WTC11 (cell line): Measurements from ENCODE around the gene MTA1. TPM values are rescaled to one million over a fixed set of nuclear protein-coding genes. Genes with fewer than 3 reads are reported as not detected.

ENCODE experiments used
- ATAC-seq: fragments of 200-7000 bp; cut with Tn5 transposase; 2 replicates; pipeline ENCODE4 v1.10.0; 2021; ENCODE audit warnings: mild to moderate bottlenecking, moderate library complexity
- CTCF ChIA-PET: fragments of 300-600 bp; sonication (Branson Sonifier 250); formaldehyde crosslinking; loops from one replicate; lab custom pipeline; 2021; ENCODE audit warnings: antibody characterized with exemption; lab: Charles Lee
- POLR2A ChIA-PET: fragments of 350-600 bp; sonication (Branson Sonifier 250); formaldehyde crosslinking; loops from one replicate; lab custom pipeline; 2021; ENCODE audit warnings: antibody characterized with exemption; lab: Charles Lee
- DNase-seq: peaks from one replicate; pipeline ENCODE4 v3.0.0; 2021; ENCODE audit warnings: low spot score
- H3K27ac Mint-ChIP-seq: 2 replicates; pipeline ENCODE4 v1.8.0; 2021; ENCODE audit warnings: mixed read lengths
- H3K27me3 Mint-ChIP-seq: 2 replicates; pipeline ENCODE4 v1.8.0; 2021; ENCODE audit warnings: low read depth, mild to moderate bottlenecking, moderate library complexity, mixed read lengths
- H3K36me3 Mint-ChIP-seq: 2 replicates; pipeline ENCODE4 v1.8.0; 2021; ENCODE audit warnings: mixed read lengths
- H3K4me1 Mint-ChIP-seq: 2 replicates; pipeline ENCODE4 v1.8.0; 2022; ENCODE audit warnings: mixed read lengths
- H3K4me3 Mint-ChIP-seq: 2 replicates; pipeline ENCODE4 v1.8.0; 2021; ENCODE audit warnings: mild to moderate bottlenecking, moderate library complexity, mixed read lengths
- H3K9me3 Mint-ChIP-seq: 2 replicates; pipeline ENCODE4 v1.8.0; 2021; ENCODE audit warnings: mixed read lengths
- ELF4 ChIP-seq: sonication (generic); formaldehyde crosslinking; IDR thresholded peaks from 2 replicates; pipeline ENCODE4 v1.8.1; 2022; ENCODE audit warnings: low read depth, mild to moderate bottlenecking, moderate library complexity, missing genetic modification reagents
- FOXJ3 ChIP-seq: sonication (generic); formaldehyde crosslinking; IDR thresholded peaks from 2 replicates; pipeline ENCODE4 v1.9.0; 2021; ENCODE audit warnings: missing genetic modification reagents, mild to moderate bottlenecking, borderline replicate concordance
- GRHL2 ChIP-seq: fragments of 250-450 bp; sonication (Bioruptor Pico); IDR thresholded peaks from 2 replicates; pipeline ENCODE4 v1.8.0; 2022; ENCODE audit warnings: mild to moderate bottlenecking, moderate library complexity; ENCODE audit not compliant: insufficient replicate concordance, severe bottlenecking
- JAZF1 ChIP-seq: fragments of 250-450 bp; sonication (Bioruptor Pico); IDR thresholded peaks from 2 replicates; pipeline ENCODE4 v1.9.0; 2021; ENCODE audit warnings: moderate library complexity, mild to moderate bottlenecking, inconsistent platforms
- JUN ChIP-seq: sonication (generic); formaldehyde crosslinking; IDR thresholded peaks from 2 replicates; pipeline ENCODE4 v1.8.0; 2023; ENCODE audit warnings: mild to moderate bottlenecking, missing genetic modification reagents
- RELA ChIP-seq: sonication (generic); formaldehyde crosslinking; IDR thresholded peaks from 2 replicates; pipeline ENCODE4 v1.8.1; 2022; ENCODE audit warnings: missing genetic modification reagents, mild to moderate bottlenecking, borderline replicate concordance
- TEAD4 ChIP-seq: sonication (generic); formaldehyde crosslinking; IDR thresholded peaks from 2 replicates; pipeline ENCODE4 v1.8.0; 2022; ENCODE audit warnings: mild to moderate bottlenecking, missing genetic modification reagents
- ZNF317 ChIP-seq: sonication (generic); formaldehyde crosslinking; IDR thresholded peaks from 2 replicates; pipeline ENCODE4 v1.8.1; 2023; ENCODE audit warnings: low read depth, mild to moderate bottlenecking, moderate library complexity, missing genetic modification reagents, borderline replicate concordance
- total RNA-seq: library from RNA; stranded (reverse); gene quantifications from 3 replicates; pipeline ENCODE4 v1.2.3, GENCODE V29; 2021
- TF ChIP-seq, protein P1 (sequence below): sonication (generic); formaldehyde crosslinking; IDR thresholded peaks from 2 replicates; pipeline ENCODE4 v1.8.0; 2023; ENCODE audit warnings: missing genetic modification reagents, mild to moderate bottlenecking, borderline replicate concordance
- TF ChIP-seq, protein P2 (sequence below): sonication (generic); formaldehyde crosslinking; IDR thresholded peaks from 2 replicates; pipeline ENCODE4 v1.8.1; 2023; ENCODE audit warnings: mild to moderate bottlenecking, missing genetic modification reagents, moderate library complexity
- TF ChIP-seq, protein P3 (sequence below): fragments of 200-600 bp; IDR thresholded peaks from 2 replicates; pipeline ENCODE4 v1.8.0; 2022; ENCODE audit warnings: antibody characterized with exemption
- TF ChIP-seq, protein P4 (sequence below): sonication (generic); formaldehyde crosslinking; IDR thresholded peaks from 2 replicates; pipeline ENCODE4 v1.8.1; 2023; ENCODE audit warnings: mild to moderate bottlenecking, missing genetic modification reagents

MTA1 gene
- total RNA-seq, 1 experiment from 2014 or later: 279 TPM

DNA sequence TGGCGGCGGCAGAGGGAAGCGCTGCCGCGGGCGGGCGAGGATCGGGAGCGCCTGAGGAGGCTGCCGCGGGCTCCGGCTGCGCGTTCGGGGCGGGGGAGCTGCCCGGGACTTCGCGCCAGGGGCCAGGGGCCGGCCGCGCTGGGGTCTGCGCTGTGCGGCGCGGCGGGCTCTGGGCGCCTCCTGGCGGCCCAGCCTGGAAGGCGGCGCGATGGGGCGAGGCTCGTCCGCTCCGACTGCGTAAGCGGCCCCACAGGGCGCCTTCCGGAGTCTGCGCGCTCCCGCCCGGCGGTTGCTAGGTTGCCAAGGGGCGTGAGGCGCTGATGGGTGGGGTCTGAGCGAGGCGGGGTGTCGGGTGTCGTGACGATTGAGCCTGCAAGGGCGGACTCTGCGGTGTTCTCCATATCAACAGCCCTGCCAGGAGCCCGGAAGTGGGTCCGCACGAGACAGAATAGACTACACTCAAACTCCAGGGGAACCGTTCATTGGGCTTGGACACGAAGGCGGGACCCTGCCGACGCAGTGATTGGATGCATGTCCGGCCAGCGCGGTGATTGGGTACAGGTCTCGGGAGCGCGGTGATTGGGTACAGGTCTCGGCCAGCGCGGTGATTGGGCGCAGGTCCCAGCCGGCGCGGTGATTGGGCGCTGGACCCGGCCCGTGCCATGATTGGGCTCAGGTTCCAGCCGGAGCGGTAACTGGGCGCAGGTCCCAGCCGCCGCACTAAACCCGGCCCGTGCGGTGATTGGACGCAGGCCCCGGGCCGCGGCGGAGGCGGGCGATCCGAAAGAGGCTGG, 71.1 kb downstream of the MTA1 start, which contains the start of gene TEDC1 (continued):
- TF ChIP-seq, protein P1, sequence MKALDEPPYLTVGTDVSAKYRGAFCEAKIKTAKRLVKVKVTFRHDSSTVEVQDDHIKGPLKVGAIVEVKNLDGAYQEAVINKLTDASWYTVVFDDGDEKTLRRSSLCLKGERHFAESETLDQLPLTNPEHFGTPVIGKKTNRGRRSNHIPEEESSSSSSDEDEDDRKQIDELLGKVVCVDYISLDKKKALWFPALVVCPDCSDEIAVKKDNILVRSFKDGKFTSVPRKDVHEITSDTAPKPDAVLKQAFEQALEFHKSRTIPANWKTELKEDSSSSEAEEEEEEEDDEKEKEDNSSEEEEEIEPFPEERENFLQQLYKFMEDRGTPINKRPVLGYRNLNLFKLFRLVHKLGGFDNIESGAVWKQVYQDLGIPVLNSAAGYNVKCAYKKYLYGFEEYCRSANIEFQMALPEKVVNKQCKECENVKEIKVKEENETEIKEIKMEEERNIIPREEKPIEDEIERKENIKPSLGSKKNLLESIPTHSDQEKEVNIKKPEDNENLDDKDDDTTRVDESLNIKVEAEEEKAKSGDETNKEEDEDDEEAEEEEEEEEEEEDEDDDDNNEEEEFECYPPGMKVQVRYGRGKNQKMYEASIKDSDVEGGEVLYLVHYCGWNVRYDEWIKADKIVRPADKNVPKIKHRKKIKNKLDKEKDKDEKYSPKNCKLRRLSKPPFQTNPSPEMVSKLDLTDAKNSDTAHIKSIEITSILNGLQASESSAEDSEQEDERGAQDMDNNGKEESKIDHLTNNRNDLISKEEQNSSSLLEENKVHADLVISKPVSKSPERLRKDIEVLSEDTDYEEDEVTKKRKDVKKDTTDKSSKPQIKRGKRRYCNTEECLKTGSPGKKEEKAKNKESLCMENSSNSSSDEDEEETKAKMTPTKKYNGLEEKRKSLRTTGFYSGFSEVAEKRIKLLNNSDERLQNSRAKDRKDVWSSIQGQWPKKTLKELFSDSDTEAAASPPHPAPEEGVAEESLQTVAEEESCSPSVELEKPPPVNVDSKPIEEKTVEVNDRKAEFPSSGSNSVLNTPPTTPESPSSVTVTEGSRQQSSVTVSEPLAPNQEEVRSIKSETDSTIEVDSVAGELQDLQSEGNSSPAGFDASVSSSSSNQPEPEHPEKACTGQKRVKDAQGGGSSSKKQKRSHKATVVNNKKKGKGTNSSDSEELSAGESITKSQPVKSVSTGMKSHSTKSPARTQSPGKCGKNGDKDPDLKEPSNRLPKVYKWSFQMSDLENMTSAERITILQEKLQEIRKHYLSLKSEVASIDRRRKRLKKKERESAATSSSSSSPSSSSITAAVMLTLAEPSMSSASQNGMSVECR (CRISPR knock-in tag): 0 out of 2 replicates have a peak, but pooled peaks have one; percentile 56
- TF ChIP-seq FOXJ3 (CRISPR knock-in tag): no peak
- TF ChIP-seq, protein P2, sequence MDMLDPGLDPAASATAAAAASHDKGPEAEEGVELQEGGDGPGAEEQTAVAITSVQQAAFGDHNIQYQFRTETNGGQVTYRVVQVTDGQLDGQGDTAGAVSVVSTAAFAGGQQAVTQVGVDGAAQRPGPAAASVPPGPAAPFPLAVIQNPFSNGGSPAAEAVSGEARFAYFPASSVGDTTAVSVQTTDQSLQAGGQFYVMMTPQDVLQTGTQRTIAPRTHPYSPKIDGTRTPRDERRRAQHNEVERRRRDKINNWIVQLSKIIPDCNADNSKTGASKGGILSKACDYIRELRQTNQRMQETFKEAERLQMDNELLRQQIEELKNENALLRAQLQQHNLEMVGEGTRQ (CRISPR knock-in tag): no peak; the same call in 1 of the 2 replicates
- TF ChIP-seq, protein P3, sequence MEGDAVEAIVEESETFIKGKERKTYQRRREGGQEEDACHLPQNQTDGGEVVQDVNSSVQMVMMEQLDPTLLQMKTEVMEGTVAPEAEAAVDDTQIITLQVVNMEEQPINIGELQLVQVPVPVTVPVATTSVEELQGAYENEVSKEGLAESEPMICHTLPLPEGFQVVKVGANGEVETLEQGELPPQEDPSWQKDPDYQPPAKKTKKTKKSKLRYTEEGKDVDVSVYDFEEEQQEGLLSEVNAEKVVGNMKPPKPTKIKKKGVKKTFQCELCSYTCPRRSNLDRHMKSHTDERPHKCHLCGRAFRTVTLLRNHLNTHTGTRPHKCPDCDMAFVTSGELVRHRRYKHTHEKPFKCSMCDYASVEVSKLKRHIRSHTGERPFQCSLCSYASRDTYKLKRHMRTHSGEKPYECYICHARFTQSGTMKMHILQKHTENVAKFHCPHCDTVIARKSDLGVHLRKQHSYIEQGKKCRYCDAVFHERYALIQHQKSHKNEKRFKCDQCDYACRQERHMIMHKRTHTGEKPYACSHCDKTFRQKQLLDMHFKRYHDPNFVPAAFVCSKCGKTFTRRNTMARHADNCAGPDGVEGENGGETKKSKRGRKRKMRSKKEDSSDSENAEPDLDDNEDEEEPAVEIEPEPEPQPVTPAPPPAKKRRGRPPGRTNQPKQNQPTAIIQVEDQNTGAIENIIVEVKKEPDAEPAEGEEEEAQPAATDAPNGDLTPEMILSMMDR: peak; percentile 52; the same call in 1 of the 2 replicates
- TF ChIP-seq GRHL2 (CRISPR knock-in tag): no peak
- TF ChIP-seq ZNF317 (CRISPR knock-in tag): no peak; the same call in 1 of the 2 replicates
- TF ChIP-seq TEAD4: no peak; the same call in 1 of the 2 replicates
- TF ChIP-seq JAZF1 (CRISPR knock-in tag): no peak
- no peak for TF ChIP-seq RELA (CRISPR knock-in tag)
- no peak for TF ChIP-seq JUN (CRISPR knock-in tag)

DNA sequence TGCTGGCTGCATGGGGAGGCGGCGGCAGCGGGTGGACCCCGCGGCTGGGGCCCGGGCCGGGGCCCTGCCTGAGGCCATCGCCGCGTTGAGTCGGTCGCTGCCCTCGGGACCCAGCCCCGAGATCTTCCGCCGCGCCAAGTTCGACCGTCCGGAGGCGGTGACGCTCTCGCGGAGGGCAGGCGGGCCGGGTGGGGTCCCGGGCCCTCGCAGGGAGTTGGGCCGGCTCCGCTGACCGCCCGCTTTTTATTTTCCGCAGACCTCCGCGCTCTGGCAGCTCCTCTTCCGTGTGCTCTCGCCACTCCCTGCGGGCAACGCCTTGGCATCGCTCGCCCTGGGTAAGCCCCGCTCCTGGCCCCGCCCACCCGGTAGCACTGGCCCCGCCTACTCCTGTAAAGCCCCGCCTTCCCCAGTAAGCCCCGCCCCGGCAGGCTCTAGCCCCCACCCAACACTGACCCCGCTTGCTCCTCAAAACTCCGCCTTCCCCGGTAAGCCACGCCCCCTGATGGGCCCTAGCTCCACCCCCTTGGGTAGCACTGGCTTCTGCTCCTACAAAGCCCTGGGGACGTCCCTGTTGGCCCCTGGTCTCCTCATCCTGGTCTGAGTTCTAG, 71.8 kb downstream of the MTA1 start:
- ATAC-seq (peak; percentile 16), DNase-seq (peak; percentile 90)
- Mint-ChIP-seq H3K27ac (no peak overlapping the region; the same call in 1 of the 2 replicates), H3K9me3 (no peaks in the 10 kb centered on the region), H3K4me3 (peak overlapping the region; percentile 71), H3K4me1 (peaks cover 4% of the 10 kb centered on the region), H3K36me3 (no peaks in the 10 kb centered on the region), H3K27me3 (peaks cover 31% of the 10 kb centered on the region)
- ChIA-PET CTCF (interaction anchor here (0.7 to 3.4 kb wide), 9 partner anchors 11 to 401 kb away, joined by 3 to 49 read pairs (median 4); partner anchors contain the start of gene TMEM121), POLR2A (interaction anchor here (1.0 kb wide), 1 partner anchor 10 kb away, joined by 3 read pairs; no protein-coding TSS in a partner anchor)
- TF ChIP-seq ELF4 (CRISPR knock-in tag) (no peak), JUN (CRISPR knock-in tag) (0 out of 2 replicates have a peak, but pooled peaks have one; percentile 26)
- TF ChIP-seq, protein P4, sequence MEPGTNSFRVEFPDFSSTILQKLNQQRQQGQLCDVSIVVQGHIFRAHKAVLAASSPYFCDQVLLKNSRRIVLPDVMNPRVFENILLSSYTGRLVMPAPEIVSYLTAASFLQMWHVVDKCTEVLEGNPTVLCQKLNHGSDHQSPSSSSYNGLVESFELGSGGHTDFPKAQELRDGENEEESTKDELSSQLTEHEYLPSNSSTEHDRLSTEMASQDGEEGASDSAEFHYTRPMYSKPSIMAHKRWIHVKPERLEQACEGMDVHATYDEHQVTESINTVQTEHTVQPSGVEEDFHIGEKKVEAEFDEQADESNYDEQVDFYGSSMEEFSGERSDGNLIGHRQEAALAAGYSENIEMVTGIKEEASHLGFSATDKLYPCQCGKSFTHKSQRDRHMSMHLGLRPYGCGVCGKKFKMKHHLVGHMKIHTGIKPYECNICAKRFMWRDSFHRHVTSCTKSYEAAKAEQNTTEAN (CRISPR knock-in tag): no peak
